ENCODE measurements around the gene ALG3.

The ALG3 gene

GRCh38 chr3:184259878-184260723, 11.3 kb upstream of the ALG3 start:
- DNase-seq, result peak; percentile 55

- DNase-seq, result no peak
Measured at GRCh38 chr3:184259396-184259877, 10.7 kb upstream of the ALG3 start.

- DNase-seq, result no peak
Measured at GRCh38 chr3:184258926-184259325, 10.2 kb upstream of the ALG3 start.

- no peak for DNase-seq
Measured at GRCh38 chr3:184257083-184257915, 8.5 kb upstream of the ALG3 start.

GRCh38 chr3:184255291-184256039, 6.7 kb upstream of the ALG3 start:
- no peak for DNase-seq

- DNase-seq, result peak; percentile 91
Measured at GRCh38 chr3:184250167-184250828, 1.5 kb upstream of the ALG3 start.

- DNase-seq, result peak; percentile 98
Measured at GRCh38 chr3:184249412-184250166, 827 bp upstream of the ALG3 start, which contains the start of gene EEF1AKMT4. Gene EEF1AKMT4, plus strand, starts transcription at chr3:184249672. Its CDS starts 23 bp downstream, at chr3:184249695.

GRCh38 chr3:184242297-184242685, 6.5 kb downstream of the ALG3 start:
- no peak for DNase-seq

GRCh38 chr3:184241447-184242296, 7.1 kb downstream of the ALG3 start:
- no peak for DNase-seq

- DNase-seq, result no peak
Measured at GRCh38 chr3:184241141-184241446, 7.7 kb downstream of the ALG3 start.

GRCh38 chr3:184240384-184241140, 8.2 kb downstream of the ALG3 start:
- DNase-seq, result no peak

- no peak for DNase-seq
Measured at GRCh38 chr3:184239708-184240107, 9.1 kb downstream of the ALG3 start.

GRCh38 chr3:184239221-184239620, 9.5 kb downstream of the ALG3 start:
- no peak for DNase-seq

GRCh38 chr3:184238246-184238818, 10.4 kb downstream of the ALG3 start:
- no peak for DNase-seq

- no peak for DNase-seq
Measured at GRCh38 chr3:184237807-184238206, 11.0 kb downstream of the ALG3 start.

GRCh38 chr3:184237211-184237610, 11.6 kb downstream of the ALG3 start:
- DNase-seq, result no peak

- no peak for DNase-seq
Measured at GRCh38 chr3:184236636-184237035, 12.1 kb downstream of the ALG3 start.

- no peak for DNase-seq
Measured at GRCh38 chr3:184236033-184236410, 12.7 kb downstream of the ALG3 start.

- DNase-seq, result no peak
Measured at GRCh38 chr3:184235381-184236032, 13.3 kb downstream of the ALG3 start.

Data from CD4-positive, alpha-beta T cell treated with Interleukin-17A for 4 hours (primary cell).